HL-60 (cell line): ENCODE results near the gene ASTN2.

ENCODE experiments used
- GABPA ChIP-seq: IDR thresholded peaks from 2 replicates; pipeline ENCODE4 v1.6.1; 2012; ENCODE audit warnings: low read depth
- POLR2AphosphoS5 ChIP-seq: IDR thresholded peaks from 2 replicates; pipeline ENCODE4 v1.6.1; 2012; ENCODE audit warnings: low read depth
- REST ChIP-seq: IDR thresholded peaks from 2 replicates; pipeline ENCODE4 v1.6.1; 2012; ENCODE audit warnings: low read depth; ENCODE audit not compliant: insufficient replicate concordance
- SPI1 ChIP-seq: IDR thresholded peaks from 2 replicates; pipeline ENCODE4 v1.6.1; 2012; ENCODE audit warnings: low read depth, mild to moderate bottlenecking, borderline replicate concordance
- TF ChIP-seq, protein P1 (sequence below): IDR thresholded peaks from one replicate; pipeline ENCODE4 v1.5.1; 2011; ENCODE audit warnings: low read length, control low read depth, inconsistent platforms; ENCODE audit not compliant: insufficient read depth

GRCh38 chr9:116663581-116663980, 751.3 kb downstream of the ASTN2 start:
- TF ChIP-seq POLR2AphosphoS5 (no peak), REST (no peak), SPI1 (no peak), GABPA (no peak)
- TF ChIP-seq, protein P1, sequence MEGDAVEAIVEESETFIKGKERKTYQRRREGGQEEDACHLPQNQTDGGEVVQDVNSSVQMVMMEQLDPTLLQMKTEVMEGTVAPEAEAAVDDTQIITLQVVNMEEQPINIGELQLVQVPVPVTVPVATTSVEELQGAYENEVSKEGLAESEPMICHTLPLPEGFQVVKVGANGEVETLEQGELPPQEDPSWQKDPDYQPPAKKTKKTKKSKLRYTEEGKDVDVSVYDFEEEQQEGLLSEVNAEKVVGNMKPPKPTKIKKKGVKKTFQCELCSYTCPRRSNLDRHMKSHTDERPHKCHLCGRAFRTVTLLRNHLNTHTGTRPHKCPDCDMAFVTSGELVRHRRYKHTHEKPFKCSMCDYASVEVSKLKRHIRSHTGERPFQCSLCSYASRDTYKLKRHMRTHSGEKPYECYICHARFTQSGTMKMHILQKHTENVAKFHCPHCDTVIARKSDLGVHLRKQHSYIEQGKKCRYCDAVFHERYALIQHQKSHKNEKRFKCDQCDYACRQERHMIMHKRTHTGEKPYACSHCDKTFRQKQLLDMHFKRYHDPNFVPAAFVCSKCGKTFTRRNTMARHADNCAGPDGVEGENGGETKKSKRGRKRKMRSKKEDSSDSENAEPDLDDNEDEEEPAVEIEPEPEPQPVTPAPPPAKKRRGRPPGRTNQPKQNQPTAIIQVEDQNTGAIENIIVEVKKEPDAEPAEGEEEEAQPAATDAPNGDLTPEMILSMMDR = no peak
